ENCODE measurements around the gene PODN. TPM values are rescaled to one million over a fixed set of nuclear protein-coding genes. Genes with fewer than 3 reads are reported as not detected.

Gene PODN
- total RNA-seq, 4 donors from 2014 or later, result 209 to 1,182 (median 700) TPM

- TF ChIP-seq CTCF (IDR thresholded peaks at IDR 0.05) (no peak), POLR2A (IDR thresholded peaks at IDR 0.05) (no peak), EP300 (IDR thresholded peaks at IDR 0.05) (no peak)
- 67 to 68% methylated on average over 13 of the region's 13 CpGs for WGBS, 2 donors
- peaks cover 0 to 10% of the 10 kb centered on the region in 2 donors for H3K27me3 ChIP-seq
- peaks cover 0 to 43% (median 0%) of the 10 kb centered on the region in 3 donors for H3K36me3 ChIP-seq
- peak in 1 of 2 donors; percentile 9 for DNase-seq (ENCODE audit: low spot score in 2 of 2)
- no peaks in the 10 kb centered on the region for H3K9me3 ChIP-seq
- peak overlapping the region in 1 of 4 donors; percentile 5 for H3K4me3 ChIP-seq
- H3K4me1 ChIP-seq, result peaks cover 0 to 58% (median 9%) of the 10 kb centered on the region in 4 donors
- H3K27ac ChIP-seq, result peak overlapping the region in 3 of 4 donors; percentile 36 to 73 (median 48)
Observed at GRCh38 chr1:53066891-53067738, 5.1 kb downstream of the PODN start.

GRCh38 chr1:53067886-53068285, 5.9 kb downstream of the PODN start:
- no peak overlapping the region for H3K4me3 ChIP-seq
- peaks cover 0 to 43% (median 0%) of the 10 kb centered on the region in 3 donors for H3K36me3 ChIP-seq
- peaks cover 0 to 51% (median 3%) of the 10 kb centered on the region in 4 donors for H3K4me1 ChIP-seq
- H3K27ac ChIP-seq, result no peak overlapping the region
- no peak for DNase-seq (ENCODE audit: low spot score in 2 of 2)
- WGBS, 2 donors, result 83 to 100% methylated on average over 2 of the region's 2 CpGs
- no peak for TF ChIP-seq CTCF (IDR thresholded peaks at IDR 0.05)
- no peak for TF ChIP-seq POLR2A (IDR thresholded peaks at IDR 0.05)
- no peak for TF ChIP-seq EP300 (IDR thresholded peaks at IDR 0.05)
- peaks cover 0 to 4% of the 10 kb centered on the region in 2 donors for H3K27me3 ChIP-seq
- no peaks in the 10 kb centered on the region for H3K9me3 ChIP-seq

GRCh38 chr1:53068314-53069099, 6.5 kb downstream of the PODN start:
- Histone ChIP-seq H3K4me3 (no peak overlapping the region), H3K27ac (peak overlapping the region in 1 of 4 donors; percentile 33), H3K4me1 (peaks cover 0 to 53% (median 0%) of the 10 kb centered on the region in 4 donors), H3K9me3 (no peaks in the 10 kb centered on the region), H3K36me3 (peaks cover 0 to 43% (median 0%) of the 10 kb centered on the region in 3 donors), H3K27me3 (no peaks in the 10 kb centered on the region)
- peak in 1 of 2 donors; percentile 3 for DNase-seq (ENCODE audit: low spot score in 2 of 2)
- no peak for TF ChIP-seq POLR2A (IDR thresholded peaks at IDR 0.05)
- no peak for TF ChIP-seq EP300 (IDR thresholded peaks at IDR 0.05)
- no peak for TF ChIP-seq CTCF (IDR thresholded peaks at IDR 0.05)
- 79 to 80% methylated on average over 6 to 7 of the region's 7 CpGs for WGBS, 2 donors

- Histone ChIP-seq H3K4me3 (no peak overlapping the region), H3K9me3 (no peaks in the 10 kb centered on the region), H3K36me3 (peaks cover 0 to 43% (median 0%) of the 10 kb centered on the region in 3 donors), H3K27me3 (no peaks in the 10 kb centered on the region), H3K4me1 (peaks cover 0 to 51% (median 0%) of the 10 kb centered on the region in 4 donors), H3K27ac (no peak overlapping the region)
- 90 to 91% methylated on average over 6 to 7 of the region's 7 CpGs for WGBS, 2 donors
- DNase-seq (ENCODE audit: low spot score in 2 of 2), result peak in 1 of 2 donors; percentile 4
- TF ChIP-seq CTCF (IDR thresholded peaks at IDR 0.05), result no peak
- TF ChIP-seq EP300 (IDR thresholded peaks at IDR 0.05), result no peak
- TF ChIP-seq POLR2A (IDR thresholded peaks at IDR 0.05), result no peak
Observed at GRCh38 chr1:53069265-53069662, 7.3 kb downstream of the PODN start.

Data from tibial nerve (tissue), 4 donors.